GM10248 (cell line): ENCODE measurements around the gene ATP8B2.
"Not testable (repeated sequence)": the region's sequence is repeated elsewhere in the genome, so short reads cannot be mapped to it uniquely, and the experiment has no call there.

Experiments
- CTCF ChIA-PET: fragments of 300-600 bp; sonication (Branson Sonifier 250); formaldehyde crosslinking; extraction: SDS; loops from one replicate; lab custom pipeline; 2021; ENCODE audit warnings: antibody characterized with exemption; lab: Yijun Ruan, JAX
- POLR2A ChIA-PET: fragments of 350-650 bp; sonication (Branson Sonifier 250); formaldehyde crosslinking; extraction: SDS; loops from one replicate; lab custom pipeline; 2020; ENCODE audit warnings: antibody characterized with exemption; lab: Yijun Ruan, JAX
- DNase-seq: peaks from one replicate; pipeline ENCODE4 v3.0.0; 2012; ENCODE audit errors: extremely low spot score
- CTCF ChIP-seq: IDR thresholded peaks from 2 replicates; pipeline ENCODE4 v1.5.1; 2012; ENCODE audit warnings: mild to moderate bottlenecking, low read depth; ENCODE audit errors: extremely low read depth, missing control alignments, control extremely low read depth

Gene ATP8B2

DNA sequence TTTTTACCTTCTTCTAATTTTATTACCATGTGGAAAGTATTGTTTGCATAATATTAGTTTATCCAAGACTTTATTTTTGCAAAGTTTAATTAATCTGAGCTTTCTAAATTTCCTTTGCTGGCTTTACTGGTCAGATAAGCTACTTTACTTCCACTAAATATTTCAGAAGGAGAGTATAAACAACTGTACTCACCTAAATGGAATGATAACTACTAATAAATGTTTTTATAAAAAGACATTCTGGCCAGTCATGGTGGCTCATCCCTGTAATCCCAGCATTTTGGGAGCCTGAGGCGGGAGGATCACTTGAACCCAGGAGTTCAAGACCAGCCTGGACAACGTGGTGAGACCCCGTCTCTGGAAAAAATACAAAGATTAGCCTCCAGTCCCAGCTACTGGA is 36.0 kb downstream of the ATP8B2 start:
- ChIA-PET CTCF (interaction anchor here (0.7 to 2.5 kb wide), 4 partner anchors 12 to 43 kb away, joined by 3 to 19 read pairs (median 7); no protein-coding TSS in a partner anchor), POLR2A (no interaction called here)
- TF ChIP-seq CTCF: no peak
- no peak for DNase-seq

DNA sequence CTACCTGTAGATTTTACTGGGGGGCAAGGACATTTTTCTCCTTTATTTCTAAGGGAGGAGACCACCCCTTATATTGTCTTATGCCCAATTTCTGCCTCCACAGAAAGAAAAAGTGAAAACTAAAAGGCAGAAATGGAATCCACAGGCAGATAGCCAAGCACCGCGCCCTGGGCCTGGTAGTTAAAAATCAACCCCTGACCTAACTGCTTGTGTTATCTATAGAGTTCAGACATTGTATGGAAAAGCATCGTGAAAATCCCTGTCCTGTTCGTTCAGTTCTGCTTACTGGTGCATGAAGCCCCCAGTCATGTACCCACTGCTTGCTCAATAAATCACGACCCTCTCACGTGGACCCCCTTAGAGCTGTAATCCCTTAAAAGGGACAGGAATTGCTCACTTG is 46.1 kb downstream of the ATP8B2 start:
- TF ChIP-seq CTCF: no peak
- DNase-seq: no peak
- ChIA-PET POLR2A (no interaction called here), CTCF (interaction anchor here (1.5 to 5.6 kb wide), 2 partner anchors 36 to 45 kb away, joined by 3 to 20 read pairs; no protein-coding TSS in a partner anchor)

DNA sequence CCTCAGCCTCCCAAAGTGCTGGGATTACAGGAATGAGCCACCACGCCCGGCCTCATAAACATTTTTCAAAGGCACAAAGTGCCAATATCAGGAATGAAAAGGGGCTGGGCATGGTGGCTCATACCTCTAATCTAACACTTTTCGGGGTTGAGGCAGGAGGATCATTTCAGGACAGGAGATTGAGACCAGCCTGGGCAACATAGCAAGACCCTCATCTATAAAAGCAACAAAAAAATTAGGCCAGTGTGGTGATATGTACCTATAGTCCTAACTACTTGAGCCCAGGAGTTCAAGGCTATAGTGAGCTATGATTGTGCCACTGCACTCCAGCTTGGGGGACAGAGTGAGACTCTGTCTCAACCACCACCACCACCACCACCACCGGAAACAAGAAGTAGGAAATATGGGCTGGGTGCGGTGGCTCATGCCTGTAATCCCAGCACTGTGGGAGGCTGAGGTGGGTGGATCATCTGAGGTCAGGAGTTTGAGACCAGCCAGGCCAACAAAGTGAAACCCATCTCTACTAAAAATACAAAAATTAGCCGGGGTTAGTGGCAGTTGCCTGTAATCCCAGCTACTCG is 48.5 kb downstream of the ATP8B2 start:
- CTCF ChIA-PET: interaction anchor here (1.0 to 5.6 kb wide), 4 partner anchors 25 to 38 kb away, joined by 3 to 20 read pairs (median 5); no protein-coding TSS in a partner anchor
- DNase-seq, POLR2A ChIA-PET: not testable (repeated sequence)

- CTCF ChIA-PET: no interaction called here
- no peak for TF ChIP-seq CTCF
- POLR2A ChIA-PET: no interaction called here
- no peak for DNase-seq
These were observed 54.0 kb downstream of the ATP8B2 start for GRCh38 chr1:154379301-154379700.

- DNase-seq: no peak
- no peak for TF ChIP-seq CTCF
- ChIA-PET CTCF (interaction anchor here (0.7 to 1.8 kb wide), 4 partner anchors 19 to 50 kb away, joined by 3 to 5 read pairs (median 4); no protein-coding TSS in a partner anchor), POLR2A (no interaction called here)
These were observed 59.5 kb downstream of the ATP8B2 start for GRCh38 chr1:154384650-154385489.

DNA sequence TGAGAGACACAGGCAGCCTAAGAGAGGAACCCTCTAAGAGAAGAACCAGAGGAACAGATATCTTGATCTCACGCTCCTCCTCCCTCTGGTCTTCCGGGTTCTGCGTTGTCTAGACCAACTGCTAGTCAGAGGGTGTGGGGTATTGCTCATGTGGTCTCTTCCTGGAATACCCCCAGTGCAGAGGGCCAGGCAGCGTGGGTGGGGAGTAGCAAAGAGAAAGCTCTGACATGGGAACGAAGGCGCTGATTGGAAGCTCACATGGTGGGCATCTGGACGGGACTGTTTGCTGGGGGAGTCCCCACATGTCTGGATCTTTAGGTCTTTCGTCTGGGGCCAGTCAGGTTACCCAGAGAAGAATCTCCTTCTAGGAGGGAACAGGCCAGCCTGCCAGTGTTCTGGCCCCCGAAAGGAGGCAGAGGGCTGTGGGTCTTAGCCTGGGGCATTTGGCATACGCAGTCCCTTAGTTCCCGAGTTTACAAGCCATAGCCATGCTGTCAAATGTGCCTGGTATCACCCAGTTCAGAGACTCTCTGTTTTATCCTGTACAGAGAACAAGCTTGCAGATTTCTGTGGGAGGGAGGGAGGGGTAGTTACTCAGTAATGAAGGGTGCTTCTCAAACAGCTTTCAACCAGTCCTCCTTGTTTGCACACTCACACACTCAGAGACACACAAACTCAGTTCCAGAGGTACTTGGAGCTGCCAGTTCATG is 61.5 kb downstream of the ATP8B2 start:
- ChIA-PET CTCF (interaction anchor here (0.6 to 2.5 kb wide), 11 partner anchors 11 to 64 kb away, joined by 3 to 9 read pairs (median 5); partner anchors contain the start of gene IL6R), POLR2A (interaction anchor here (0.5 to 0.6 kb wide), 4 partner anchors 24 to 192 kb away, joined by 3 to 6 read pairs (median 4); no protein-coding TSS in a partner anchor)
- TF ChIP-seq CTCF: no peak
- no peak for DNase-seq
